CD4-positive, alpha-beta T cell treated with Interleukin-6 at 100 ng/mL for 8 hours (primary cell): ENCODE data around the gene LINGO3.
"Not testable (repeated sequence)": the region's sequence is repeated elsewhere in the genome, so short reads cannot be mapped to it uniquely, and the experiment has no call there.

Experiments used
- DNase-seq: peaks from one replicate; pipeline ENCODE4 v3.0.0-alpha.2; 2020; ENCODE audit warnings: mixed read lengths, low spot score

LINGO3 gene

GRCh38 chr19:2308114-2308556 is at the start of gene LINGO3:
LINGO3 (minus strand) TSS chr19:2308154; CDS start chr19:2291776, 16,378 bp downstream.
- DNase-seq, result no peak

- DNase-seq, result no peak
Observed at GRCh38 chr19:2356036-2356646, 48.2 kb upstream of the LINGO3 start.

- no peak for DNase-seq
Observed at GRCh38 chr19:2355168-2356035, 47.4 kb upstream of the LINGO3 start.

- no peak for DNase-seq
Observed at GRCh38 chr19:2354670-2355069, 46.7 kb upstream of the LINGO3 start.

GRCh38 chr19:2353887-2354592 is 46.1 kb upstream of the LINGO3 start:
- DNase-seq, result no peak

- no peak for DNase-seq
Observed at GRCh38 chr19:2353159-2353886, 45.4 kb upstream of the LINGO3 start.

GRCh38 chr19:2352121-2352520 is 44.2 kb upstream of the LINGO3 start:
- no peak for DNase-seq

GRCh38 chr19:2351591-2351990 is 43.6 kb upstream of the LINGO3 start:
- no peak for DNase-seq

- DNase-seq, result no peak
Observed at GRCh38 chr19:2350656-2351055, 42.7 kb upstream of the LINGO3 start.

- DNase-seq, result not testable (repeated sequence)
Observed at GRCh38 chr19:2349818-2350217, 41.9 kb upstream of the LINGO3 start.

- no peak for DNase-seq
Observed at GRCh38 chr19:2345794-2346663, 38.1 kb upstream of the LINGO3 start.

GRCh38 chr19:2345076-2345475 is 37.1 kb upstream of the LINGO3 start:
- no peak for DNase-seq

GRCh38 chr19:2344381-2344870 is 36.5 kb upstream of the LINGO3 start:
- DNase-seq, result no peak

- DNase-seq, result no peak
Observed at GRCh38 chr19:2343289-2343982, 35.5 kb upstream of the LINGO3 start.

- DNase-seq, result no peak
Observed at GRCh38 chr19:2342656-2343288, 34.8 kb upstream of the LINGO3 start.

GRCh38 chr19:2341982-2342381 is 34.0 kb upstream of the LINGO3 start:
- no peak for DNase-seq

- DNase-seq, result no peak
Observed at GRCh38 chr19:2341244-2341751, 33.3 kb upstream of the LINGO3 start.

- DNase-seq, result no peak
Observed at GRCh38 chr19:2340496-2341243, 32.7 kb upstream of the LINGO3 start.
